GM18508 (cell line): ENCODE measurements around the gene SCO2.

ENCODE experiments used
- ATAC-seq: cut with Tn5 transposase; IDR thresholded peaks from one replicate; pipeline ENCODE4 v1.9.1; 2021; ENCODE audit warnings: moderate number of reproducible peaks; ENCODE audit not compliant: insufficient read depth, unreplicated experiment

SCO2 gene

GRCh38 chr22:50482107-50483074 is 43.0 kb downstream of the SCO2 start:
- no peak for ATAC-seq

- no peak for ATAC-seq
Measured at GRCh38 chr22:50481440-50482106, 43.8 kb downstream of the SCO2 start, which contains the start of gene ADM2. Gene ADM2, plus strand, starts transcription at chr22:50481543. Its CDS starts 305 bp downstream, at chr22:50481848.

- no peak for ATAC-seq
Measured at GRCh38 chr22:50481045-50481439, 44.4 kb downstream of the SCO2 start.

- ATAC-seq = no peak
Measured at GRCh38 chr22:50479721-50480120, 45.7 kb downstream of the SCO2 start.

GRCh38 chr22:50477923-50478322 is 47.5 kb downstream of the SCO2 start:
- ATAC-seq = no peak

- ATAC-seq = no peak
Measured at GRCh38 chr22:50476868-50477267, 48.5 kb downstream of the SCO2 start.

- no peak for ATAC-seq
Measured at GRCh38 chr22:50475652-50476002, 49.8 kb downstream of the SCO2 start.

- no peak for ATAC-seq
Measured at GRCh38 chr22:50474710-50475651, 50.4 kb downstream of the SCO2 start, which contains the start of gene SBF1. Gene SBF1, minus strand, starts transcription at chr22:50475035. Its CDS starts 195 bp downstream, at chr22:50474840.

GRCh38 chr22:50473855-50474671 is 51.3 kb downstream of the SCO2 start:
- ATAC-seq = no peak
